Non-pigmented ciliary epithelial cell (primary cell): Measurements from ENCODE around the gene ANGPTL8.
A peak's percentile ranks its signal among the peaks of the same experiment; 100 is the strongest.

Experiments
- DNase-seq: peaks from one replicate; pipeline ENCODE4 v3.0.0-alpha.2; 2010; ENCODE audit warnings: low read depth

ANGPTL8 gene

DNA sequence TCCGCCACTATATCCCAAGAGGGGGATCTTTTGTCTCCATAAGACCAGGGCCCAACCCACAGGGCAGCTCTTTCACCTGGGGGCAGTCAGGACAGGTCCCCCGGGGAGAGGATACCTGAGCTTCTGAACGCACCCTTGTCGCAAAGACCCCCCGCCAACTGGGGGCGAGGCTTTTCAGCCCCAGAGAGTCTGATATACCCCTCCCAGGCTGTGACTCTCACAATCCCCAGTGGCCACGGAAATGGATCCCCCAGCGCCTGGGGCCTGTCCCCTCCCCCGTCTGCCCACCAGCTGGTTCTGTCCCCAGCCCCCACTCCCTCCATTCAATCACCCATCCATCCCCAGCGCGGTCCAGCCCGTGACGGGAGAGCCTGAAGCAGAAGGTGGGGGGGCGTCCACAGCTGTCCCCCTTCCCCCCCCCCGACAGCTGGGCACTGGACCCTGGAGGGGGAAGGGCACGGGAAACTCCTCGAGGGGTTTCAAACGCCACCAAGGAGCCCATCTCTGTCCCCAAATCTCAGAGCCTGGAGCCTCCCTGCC, 22.1 kb downstream of the ANGPTL8 start:
- DNase-seq: no peak

DNA sequence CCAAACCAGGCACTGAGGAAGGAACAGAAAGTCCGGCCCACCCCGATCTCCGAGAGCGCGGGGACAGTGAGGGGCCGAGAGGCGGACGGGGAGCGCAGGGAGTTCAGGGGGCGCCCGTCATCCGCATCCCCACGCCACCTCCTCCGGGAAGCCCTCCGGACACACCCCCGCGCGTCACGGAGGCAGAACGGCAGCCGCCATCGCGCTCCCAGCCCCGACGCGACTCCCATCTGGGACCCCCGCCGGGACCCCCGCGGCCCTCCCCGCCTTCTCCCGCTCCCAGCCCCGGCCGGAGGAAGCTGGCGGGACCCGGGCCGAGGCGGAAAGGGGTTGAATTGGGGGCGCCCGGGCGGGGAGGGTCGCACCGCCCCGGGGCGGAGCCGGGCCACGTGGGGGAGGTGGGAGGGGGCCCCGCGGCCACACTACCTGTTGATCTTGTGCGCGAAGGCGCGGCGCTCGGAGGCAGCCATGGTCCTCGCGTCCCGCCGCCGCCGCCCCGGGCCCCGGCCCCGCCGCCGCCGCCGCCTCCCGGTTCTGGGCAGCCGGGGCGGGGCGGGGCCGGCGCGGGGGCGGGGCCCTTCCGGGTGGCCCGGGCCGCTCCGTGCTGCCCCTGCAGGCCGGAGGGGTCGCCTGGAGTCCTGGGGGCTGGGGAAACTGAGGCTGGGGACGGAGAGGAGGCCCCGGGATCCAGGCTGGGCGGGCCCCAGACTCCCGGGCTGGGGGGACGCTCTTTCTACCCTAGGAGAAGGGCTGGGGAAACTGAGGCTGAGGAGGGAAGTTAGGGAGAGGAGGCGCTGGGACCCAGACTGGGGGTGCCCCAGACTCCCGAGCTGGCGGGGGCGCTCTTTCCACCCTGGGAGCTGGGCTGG, 22.8 kb downstream of the ANGPTL8 start, which contains the start of gene DOCK6:
DOCK6 (minus strand) TSS at position 554 of the 869 bp plus-strand sequence; CDS start at position 470, 84 bp downstream.
- no peak for DNase-seq

DNA sequence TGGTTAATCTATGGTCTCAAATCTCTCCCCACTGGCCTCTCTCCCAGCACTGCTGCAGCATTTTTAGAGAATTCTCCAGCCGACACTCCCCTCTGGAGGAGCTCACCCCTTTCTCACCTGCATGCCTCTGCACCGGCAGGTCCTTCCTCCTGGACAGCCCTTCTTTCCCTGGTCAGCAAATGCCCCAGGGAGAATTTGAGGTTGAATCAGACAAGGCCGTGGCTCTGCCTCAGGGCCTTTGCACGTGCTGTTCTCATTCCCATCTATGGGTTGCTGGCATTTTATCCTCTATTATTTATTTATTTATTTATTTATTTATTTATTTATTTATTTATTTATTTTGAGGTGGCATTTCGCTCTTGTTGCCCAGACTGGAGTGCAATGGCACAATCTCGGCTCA, 24.3 kb downstream of the ANGPTL8 start:
- no peak for DNase-seq

DNA sequence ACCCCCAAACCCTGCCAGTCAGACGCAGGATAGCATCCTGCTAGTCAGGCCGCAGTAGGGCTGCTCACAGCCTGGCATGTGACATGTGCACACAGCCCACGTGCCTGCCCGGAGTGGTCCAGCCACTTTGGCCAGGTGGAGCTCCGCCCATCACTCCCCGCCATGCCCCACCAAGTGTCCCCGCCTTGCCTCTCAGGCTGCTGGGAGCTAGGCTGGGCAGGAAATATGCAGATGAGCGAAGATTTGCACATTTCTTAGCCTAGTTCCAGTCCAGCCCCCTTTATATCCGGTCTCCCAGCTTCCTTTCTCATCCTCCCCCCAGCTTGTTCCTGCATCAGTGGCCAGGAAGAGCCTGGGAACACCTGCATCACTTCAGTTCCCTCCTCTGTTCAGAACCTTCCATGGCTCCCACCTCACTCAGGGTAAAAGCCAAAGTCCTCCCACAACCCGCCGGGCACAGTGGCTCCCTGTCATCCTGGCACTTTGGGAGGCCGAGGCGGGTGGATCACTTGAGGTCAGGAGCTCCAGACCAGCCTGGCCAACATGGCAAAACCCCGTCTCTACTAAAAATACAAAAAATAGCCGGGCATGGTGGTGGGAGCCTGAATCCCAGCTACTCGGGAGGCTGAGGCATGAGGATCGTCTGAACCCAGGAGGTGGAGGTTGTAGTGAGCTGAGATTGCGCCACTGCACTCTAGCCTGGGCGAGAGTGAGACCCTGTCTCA, 25.2 kb downstream of the ANGPTL8 start:
- no peak for DNase-seq

DNA sequence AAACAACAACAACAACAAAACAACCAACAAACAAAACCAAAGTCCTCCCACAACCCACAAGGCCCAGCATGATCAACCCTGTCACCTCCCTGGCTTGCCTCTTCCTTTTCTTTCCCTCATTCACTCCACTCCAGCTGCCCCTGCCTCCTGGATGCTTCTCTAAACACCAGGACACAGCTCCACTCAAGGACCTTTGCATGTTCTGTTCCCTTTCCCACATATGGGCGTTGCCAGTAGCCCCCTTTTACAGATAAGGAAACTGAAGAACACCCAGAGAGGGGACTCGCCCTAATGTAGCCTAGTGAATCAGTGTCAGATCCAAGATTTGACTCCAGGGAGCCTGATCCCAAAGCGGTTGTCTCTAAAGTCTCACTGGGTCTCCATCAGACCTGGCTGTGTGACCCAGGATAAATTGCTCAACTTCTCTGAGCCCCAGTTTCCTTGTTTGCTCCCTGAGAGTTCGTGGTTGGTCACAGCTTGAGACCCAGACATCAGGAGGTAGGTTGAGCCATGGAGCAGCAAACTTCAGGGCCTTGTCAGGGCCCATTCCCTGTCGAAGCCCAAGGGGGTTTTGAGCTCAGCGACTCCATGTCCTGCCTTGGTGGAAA, 25.9 kb downstream of the ANGPTL8 start:
- DNase-seq: no peak

DNA sequence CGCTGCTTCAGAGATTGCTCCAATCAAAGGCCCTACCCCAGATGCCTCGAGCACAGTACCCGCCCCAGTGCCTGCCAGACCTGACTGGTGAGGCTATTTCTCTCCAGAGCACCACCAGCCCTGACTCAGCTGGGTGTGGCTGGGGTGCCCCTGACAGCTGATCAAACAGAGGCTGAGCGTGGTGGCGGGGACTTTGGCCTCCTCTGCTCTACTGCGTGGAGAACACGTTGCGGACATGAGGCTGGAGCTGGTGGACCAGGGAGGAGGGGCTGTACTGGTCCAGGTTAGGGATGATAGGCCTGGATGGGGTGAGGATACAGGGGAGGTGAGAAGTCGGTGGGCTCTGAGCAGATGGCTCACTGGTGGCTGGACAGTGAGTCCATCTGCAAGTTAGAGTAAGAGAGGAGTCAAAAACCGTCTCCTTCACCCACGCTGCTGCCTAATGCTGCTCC, 26.4 kb downstream of the ANGPTL8 start:
- DNase-seq: no peak

DNA sequence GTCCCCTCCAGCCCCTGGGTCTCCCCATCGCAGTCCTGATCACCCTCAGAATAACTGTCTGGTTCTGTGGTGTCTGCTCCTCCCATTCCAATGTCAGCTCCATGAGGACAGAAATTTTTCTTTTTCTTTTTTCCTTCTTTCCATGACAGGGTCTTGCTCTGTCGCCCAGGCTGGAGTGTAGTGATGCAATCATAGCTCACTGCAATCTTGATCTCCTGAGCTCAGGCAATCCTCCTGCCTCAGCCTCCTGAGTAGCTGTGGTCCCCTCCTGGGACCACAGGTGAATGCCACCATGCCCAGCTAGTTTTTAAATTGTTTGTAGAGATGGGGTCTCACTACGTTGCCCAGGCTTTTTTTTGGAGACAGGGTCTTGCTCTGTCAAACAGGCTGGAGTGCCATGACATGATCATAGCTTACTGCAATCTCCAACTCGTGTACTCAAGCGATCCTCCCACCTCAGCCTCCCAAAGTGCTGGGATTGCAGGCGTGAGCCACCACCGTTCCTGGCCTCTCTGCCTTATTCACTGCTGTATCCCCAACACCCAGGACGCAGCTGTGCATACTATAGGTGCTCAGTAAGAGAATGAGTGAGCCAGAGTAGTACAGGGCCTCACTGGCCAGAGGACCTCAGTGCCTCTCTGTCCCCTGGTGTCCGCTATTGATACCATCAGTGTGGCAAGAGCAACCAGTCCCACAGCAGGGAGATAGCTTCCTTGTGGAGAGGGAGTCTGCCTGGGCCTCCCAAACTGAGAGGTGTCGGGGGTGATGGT, 28.1 kb downstream of the ANGPTL8 start:
- DNase-seq: no peak

DNA sequence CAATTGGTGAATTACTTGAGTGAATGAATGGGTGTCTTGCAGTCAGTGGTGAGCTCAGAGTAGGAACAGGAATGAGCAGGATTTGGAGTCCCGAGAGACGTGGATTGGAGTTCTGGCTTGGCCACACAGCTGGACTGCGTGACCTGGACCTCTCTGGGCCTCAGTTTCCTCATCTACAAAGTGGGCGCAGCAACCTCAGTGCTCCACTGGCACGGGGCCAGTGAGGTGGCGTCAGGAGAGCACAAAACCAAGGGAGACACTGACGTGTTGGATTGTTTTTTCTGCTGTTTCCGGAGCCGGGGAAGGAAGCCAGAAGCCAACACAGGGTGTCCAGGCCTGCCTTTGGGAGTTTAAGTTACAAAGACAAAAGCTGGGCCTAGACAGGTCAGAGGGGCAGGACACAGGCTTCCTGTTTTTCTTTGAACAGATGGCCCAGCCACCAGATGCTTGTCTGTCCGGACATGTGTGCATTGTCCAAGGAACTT, 29.4 kb downstream of the ANGPTL8 start:
- DNase-seq: peak; percentile 67

DNA sequence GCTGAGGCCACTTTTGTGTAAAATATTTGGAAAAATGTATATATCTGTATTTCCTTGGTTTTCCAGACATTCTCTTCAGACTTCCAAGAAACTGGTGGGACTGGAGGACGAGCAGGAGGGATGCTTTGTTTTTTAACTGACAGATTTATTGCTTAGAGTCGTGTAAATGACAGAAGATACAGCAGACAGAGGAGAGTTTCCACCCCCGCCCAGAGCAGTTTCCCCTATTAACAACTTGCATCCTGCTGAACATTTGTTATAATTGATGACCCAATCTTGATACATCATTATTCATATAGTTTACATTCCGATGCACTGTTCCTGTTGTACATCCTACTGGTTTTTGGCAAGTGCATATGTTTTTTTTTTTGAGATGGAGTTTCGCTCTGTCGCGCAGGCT, 30.0 kb downstream of the ANGPTL8 start:
- DNase-seq: no peak

DNA sequence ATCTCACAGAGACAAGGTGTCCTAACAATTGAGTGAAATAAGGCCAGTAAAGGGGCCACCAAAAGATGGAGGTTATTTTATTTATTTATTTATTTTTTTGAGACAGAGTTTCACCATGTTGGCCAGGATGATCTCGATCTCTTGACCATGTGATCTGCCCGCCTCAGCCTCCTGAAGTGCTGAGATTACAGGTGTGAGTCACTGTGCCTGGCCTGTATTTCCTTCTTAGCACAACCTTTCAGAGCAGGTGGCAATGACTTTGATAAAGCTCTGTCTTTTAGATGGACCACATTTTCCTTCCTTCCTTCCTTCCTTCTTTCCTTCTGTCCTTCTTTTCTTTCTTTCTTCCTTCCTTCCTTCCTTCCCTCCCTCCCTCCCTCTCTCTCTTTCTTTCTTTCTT, 33.9 kb downstream of the ANGPTL8 start:
- no peak for DNase-seq

DNA sequence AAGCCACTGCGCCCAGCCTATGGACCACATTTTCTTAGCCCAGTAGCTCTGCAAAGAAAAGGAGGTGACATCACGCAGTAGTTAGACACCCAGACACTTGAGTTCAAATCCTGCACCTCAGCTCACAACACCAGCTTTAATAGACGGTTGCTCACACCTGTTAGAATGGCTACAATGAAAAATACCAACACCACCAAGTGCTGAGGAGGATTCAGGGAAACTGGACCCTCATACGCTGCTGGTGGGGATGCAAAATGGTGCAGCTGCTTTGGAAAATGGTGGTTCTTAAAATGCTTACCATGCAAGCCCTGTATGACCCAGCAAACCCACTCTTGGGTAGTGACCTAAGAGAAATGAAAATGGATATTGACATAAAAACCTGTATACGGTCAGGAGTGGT, 34.6 kb downstream of the ANGPTL8 start:
- DNase-seq: no peak

DNA sequence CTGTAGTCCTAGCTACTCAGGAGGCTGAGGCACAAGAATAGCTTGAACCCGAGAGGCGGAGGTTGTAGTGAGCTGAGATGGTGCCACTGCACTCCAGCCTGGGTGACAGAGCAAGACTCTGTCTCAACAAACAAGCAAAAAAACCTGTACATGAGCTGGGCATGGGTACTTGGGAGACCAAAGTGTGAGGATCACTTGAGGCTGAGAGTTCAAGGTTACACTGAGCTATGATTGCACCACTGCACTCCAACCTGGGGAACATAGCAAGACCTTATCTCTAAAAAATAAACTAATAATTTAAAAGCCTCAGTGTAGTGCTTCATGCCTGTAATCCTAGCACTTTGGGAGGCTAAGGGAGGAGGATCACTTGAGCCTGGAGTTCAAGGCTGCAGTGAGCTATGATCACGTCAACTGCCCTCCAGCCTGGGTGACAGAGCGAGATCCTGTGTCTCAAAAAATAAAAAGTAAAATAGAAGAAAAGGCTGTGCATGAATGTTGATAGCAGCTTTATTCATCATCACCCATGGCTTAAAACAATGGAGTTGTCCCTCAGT, 35.2 kb downstream of the ANGPTL8 start:
- DNase-seq: no peak

DNA sequence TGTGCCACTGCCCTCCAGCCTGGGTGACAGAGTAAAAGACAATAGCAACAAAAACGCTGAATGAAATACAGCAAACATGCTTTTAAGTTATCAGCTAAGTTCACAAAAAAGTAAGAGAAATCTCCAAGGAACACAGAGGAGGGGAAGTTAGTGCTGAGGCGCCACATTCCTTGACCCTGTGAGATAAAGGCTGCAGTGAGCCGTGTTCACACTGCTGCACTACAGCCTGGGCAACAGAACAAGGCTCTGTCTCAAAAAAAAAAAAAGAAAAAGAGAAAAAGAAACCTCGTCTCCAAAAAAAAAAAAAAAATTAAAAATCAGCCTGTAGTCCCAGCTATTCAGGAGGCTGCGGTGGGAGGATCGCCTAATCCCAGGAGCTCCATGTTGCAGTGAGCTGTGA, 39.3 kb downstream of the ANGPTL8 start:
- DNase-seq: no peak

DNA sequence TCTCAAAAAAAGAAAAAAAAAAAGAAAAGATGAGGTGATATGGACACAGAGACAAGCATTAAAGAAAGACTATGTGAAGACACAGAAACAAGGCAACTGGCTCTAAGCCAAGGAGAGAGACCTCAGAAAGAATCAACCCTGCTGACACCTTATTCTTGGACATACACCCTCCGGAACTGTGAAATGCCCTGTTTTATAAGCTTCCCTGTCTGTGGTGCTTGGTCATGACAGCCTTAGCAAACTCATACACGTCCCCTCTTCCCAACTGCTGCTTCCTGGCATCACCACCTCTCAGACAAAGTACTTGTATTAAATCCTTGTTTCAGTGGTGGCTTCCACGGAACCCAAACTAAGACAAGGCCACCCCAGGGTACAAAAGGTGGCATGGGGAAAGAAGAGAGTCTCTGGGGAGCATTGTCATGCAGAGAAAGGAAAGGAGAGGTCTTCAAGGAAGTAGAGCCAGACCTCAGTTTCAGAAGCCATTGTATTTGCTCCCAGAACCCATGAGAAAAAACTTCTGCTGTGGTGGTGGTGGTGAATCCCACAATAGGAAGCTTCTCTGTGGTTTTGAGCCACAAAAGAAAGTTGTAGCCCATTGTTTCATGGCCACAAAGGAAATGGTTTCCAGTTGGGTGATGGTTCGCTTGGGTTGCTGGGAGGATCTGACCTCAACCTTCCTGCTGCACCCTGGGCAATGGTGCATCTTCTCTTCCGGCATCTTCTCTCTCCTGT, 40.3 kb downstream of the ANGPTL8 start:
- no peak for DNase-seq

DNA sequence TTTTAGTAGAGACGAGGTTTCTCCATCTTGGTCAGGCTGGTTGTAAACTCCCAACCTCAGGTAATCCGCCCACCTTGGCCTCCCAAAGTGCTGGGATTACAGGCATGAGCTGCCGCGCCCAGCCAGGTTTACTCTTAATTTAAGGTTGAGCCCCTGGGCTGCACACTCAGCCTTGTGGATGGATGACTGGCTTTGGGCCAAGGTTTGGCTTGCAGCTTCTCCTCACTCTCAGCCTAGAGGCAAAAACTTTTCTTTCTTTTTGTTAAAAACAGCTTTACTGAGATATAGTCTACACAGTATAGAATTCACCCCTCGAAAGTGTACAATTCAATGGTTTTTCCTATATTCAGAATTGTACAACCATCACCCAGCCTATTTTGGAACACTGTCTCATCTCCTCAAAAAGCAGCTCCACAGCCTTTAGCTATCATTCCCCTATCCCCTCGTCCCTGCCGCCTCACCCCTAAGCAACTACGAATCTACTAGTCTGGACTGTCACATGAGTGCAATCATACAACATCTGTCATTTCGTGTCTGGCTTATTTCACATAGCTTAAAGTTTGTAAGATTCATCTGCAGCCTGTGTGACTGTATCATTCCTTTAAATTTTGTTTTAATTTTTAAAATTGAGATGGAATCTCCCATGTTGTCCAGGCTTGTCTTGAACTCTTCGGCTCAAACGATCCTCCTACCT, 42.1 kb downstream of the ANGPTL8 start:
- no peak for DNase-seq

DNA sequence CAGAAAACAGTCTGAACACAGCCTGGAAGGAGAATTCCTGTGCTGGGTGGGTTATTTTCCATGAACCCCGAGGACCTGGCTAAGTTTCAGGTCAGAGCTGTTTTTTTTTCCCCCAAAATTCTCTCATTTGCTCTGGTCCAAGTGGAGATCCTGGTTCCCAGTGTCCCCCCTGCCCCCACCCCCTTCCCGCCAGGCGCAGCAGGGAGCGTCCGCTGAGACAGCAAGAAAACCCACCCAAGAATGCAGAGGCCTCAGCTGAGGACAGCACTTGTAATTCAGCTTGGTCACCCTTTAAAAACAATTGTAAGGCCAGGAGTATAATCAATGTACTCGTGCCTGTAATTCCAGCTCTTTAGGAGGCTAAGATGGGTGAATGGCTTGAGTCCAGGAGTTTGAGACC, 45.1 kb downstream of the ANGPTL8 start:
- no peak for DNase-seq

DNA sequence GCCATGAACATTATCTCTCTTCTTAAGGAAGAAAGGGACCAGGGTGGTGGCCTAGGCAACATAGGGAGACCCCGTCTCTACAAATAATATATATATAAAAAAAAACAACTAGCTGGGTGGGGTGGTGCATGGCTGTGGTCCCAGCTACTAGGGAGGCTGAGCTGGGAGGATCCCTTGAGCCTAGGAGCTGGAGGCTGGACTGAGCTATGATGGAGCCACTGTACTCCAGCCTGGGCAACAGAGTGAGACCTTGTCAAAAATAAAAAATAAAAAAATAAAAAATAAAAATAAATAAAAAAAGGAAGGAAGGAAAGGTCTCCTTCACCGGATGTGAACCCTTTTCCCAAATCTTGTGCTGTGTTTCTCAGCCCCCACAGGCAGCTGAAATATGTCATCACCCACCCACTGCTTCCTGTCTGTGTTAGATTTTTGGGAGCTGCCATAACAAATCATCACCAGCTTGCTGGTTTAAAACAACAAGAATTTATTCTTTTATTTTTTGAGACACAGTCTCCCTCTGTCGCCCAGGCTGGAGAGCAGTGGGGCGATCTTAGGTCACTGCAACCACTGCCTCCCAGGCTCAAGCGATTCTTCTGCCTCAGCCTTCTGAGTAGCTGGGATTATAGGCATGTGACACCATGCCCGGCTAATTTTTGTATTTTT, 47.0 kb downstream of the ANGPTL8 start:
- no peak for DNase-seq

DNA sequence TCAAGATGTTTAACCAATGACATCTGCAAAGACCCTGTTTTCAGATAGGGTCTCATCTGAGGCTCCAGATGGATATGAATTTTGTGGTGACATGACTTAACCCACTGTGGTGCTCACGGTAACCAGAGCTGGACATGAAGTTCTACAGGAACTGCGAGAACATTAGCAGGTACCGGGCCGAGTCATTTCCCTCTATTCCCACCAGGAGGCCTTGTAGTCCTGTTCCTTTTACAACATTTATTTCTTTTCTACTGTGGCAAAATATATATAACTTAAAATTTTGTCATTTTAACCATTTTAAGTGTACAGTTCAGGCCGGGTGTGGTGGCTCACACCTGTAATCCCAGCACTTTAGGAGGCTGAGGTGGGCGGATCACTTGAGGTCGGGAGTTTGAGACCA, 48.9 kb downstream of the ANGPTL8 start:
- DNase-seq: no peak

DNA sequence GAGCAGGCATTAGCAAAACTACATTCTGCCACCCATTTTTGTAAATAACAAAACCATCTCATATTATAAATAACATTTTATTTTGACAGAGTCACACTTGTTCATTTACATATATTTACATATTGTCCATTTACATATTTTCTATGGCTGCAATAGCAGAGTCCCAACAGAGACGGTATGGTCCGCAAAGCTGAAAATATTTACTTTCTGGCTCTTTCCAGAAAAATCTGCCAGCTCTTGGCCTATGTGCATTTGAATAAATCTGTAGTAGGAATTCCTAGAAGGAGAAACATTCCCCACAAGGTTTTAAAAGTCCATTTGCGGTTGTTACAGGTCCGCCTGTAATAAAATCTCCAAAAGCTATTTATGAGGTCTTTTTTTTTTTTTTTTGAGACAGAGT, 50.8 kb downstream of the ANGPTL8 start:
- DNase-seq: no peak
